IMR-90 (cell line): Measurements from ENCODE around the gene TRPC6. TPM values are rescaled to one million over a fixed set of nuclear protein-coding genes. Genes with fewer than 3 reads are reported as not detected.

Experiments
- ATAC-seq: fragments of 200-7000 bp; cut with Tn5 transposase; 2 replicates; pipeline ENCODE4 v1.9.1; 2020; ENCODE audit warnings: low read depth, mild to moderate bottlenecking, moderate library complexity
- BruUV-seq: library from RNA; stranded (reverse); fragments of 400-500 nt; replicated peaks from 2 replicates; lab custom pipeline; 2021; lab: Mats Ljungman, UMichigan
- CTCF ChIA-PET: fragments of 300-600 bp; formaldehyde crosslinking; extraction: SDS; loops from one replicate; lab custom pipeline; 2021; ENCODE audit warnings: antibody characterized with exemption; lab: Yijun Ruan, JAX
- POLR2A ChIA-PET: fragments of 300-600 bp; sonication (Branson Sonifier 250); formaldehyde crosslinking; loops from one replicate; lab custom pipeline; 2022; ENCODE audit warnings: antibody characterized with exemption; ENCODE audit not compliant: unreplicated experiment; lab: Charles Lee
- DNase-seq: peaks from one replicate; pipeline ENCODE4 v3.0.0; 2013
- H2AFZ ChIP-seq: replicated peaks from 2 replicates; pipeline ENCODE3; 2013; ENCODE audit warnings: low read length, mild to moderate bottlenecking; ENCODE audit not compliant: poor library complexity
- H2AK5ac ChIP-seq: 2 replicates; pipeline ENCODE4 v1.6.1; 2013; ENCODE audit warnings: low read depth, low read length, inconsistent platforms
- H2AK9ac ChIP-seq: replicated peaks from 2 replicates; pipeline ENCODE3; 2013; ENCODE audit warnings: mild to moderate bottlenecking, low read depth, low read length, moderate library complexity; ENCODE audit not compliant: poor library complexity
- H2BK120ac ChIP-seq: 2 replicates; pipeline ENCODE4 v1.6.1; 2013; ENCODE audit warnings: low read depth, low read length, inconsistent platforms
- H2BK15ac ChIP-seq: 3 replicates; pipeline ENCODE4 v1.6.1; 2013; ENCODE audit warnings: low read depth, low read length, inconsistent platforms
- H2BK20ac ChIP-seq: 2 replicates; pipeline ENCODE4 v1.6.1; 2013; ENCODE audit warnings: low read depth, mild to moderate bottlenecking, inconsistent platforms, low read length, moderate library complexity
- H2BK5ac ChIP-seq: 2 replicates; pipeline ENCODE4 v1.6.1; 2013; ENCODE audit warnings: mild to moderate bottlenecking, low read depth, low read length, inconsistent platforms; ENCODE audit not compliant: poor library complexity, severe bottlenecking
- H3K14ac ChIP-seq: replicated peaks from 2 replicates; pipeline ENCODE4 v1.6.1; 2013; ENCODE audit warnings: low read depth, low read length, inconsistent platforms
- H3K18ac ChIP-seq: 2 replicates; pipeline ENCODE4 v1.6.1; 2013; ENCODE audit warnings: low read depth, low read length, control low read depth
- H3K23ac ChIP-seq: 2 replicates; pipeline ENCODE4 v1.6.1; 2013; ENCODE audit warnings: low read depth, low read length, inconsistent platforms
- H3K27ac ChIP-seq: 2 replicates; pipeline ENCODE4 v1.5.1; 2013; ENCODE audit warnings: mild to moderate bottlenecking, control low read depth, low read length; ENCODE audit not compliant: insufficient read depth
- H3K27me3 ChIP-seq: 2 replicates; pipeline ENCODE4 v1.6.1; 2013; ENCODE audit warnings: low read length; ENCODE audit not compliant: control insufficient read depth, insufficient read depth
- H3K36me3 ChIP-seq: 2 replicates; pipeline ENCODE4 v1.6.1; 2013; ENCODE audit warnings: low read length, mixed read lengths; ENCODE audit not compliant: control insufficient read depth, insufficient read depth
- H3K4ac ChIP-seq: 2 replicates; pipeline ENCODE4 v1.6.1; 2013; ENCODE audit warnings: low read depth, low read length, inconsistent platforms
- H3K4me1 ChIP-seq: 2 replicates; pipeline ENCODE4 v1.6.1; 2013; ENCODE audit warnings: low read length, mixed read lengths; ENCODE audit not compliant: control insufficient read depth, insufficient read depth
- H3K4me2 ChIP-seq: 2 replicates; pipeline ENCODE4 v1.6.1; 2013; ENCODE audit warnings: low read depth, mild to moderate bottlenecking, control low read depth, low read length, moderate library complexity
- H3K4me3 ChIP-seq: 2 replicates; pipeline ENCODE4 v1.5.1; 2013; ENCODE audit warnings: low read depth, mild to moderate bottlenecking, control low read depth, low read length, moderate library complexity; ENCODE audit not compliant: insufficient read depth
- H3K56ac ChIP-seq: 2 replicates; pipeline ENCODE4 v1.6.1; 2013; ENCODE audit warnings: low read length, inconsistent platforms; ENCODE audit not compliant: insufficient read depth; ENCODE audit errors: extremely low read depth
- H3K79me1 ChIP-seq, 2 experiments: 2 replicates each; pipeline ENCODE4 v1.6.1; 2013; ENCODE audit warnings: low read length in 2 of 2, inconsistent platforms in 1 of 2, low read depth in 1 of 2
- H3K9ac ChIP-seq: 2 replicates; pipeline ENCODE4 v1.6.1; 2013; ENCODE audit warnings: low read depth, low read length, control low read depth
- H3K9me1 ChIP-seq: 2 replicates; pipeline ENCODE4 v1.6.1; 2013; ENCODE audit warnings: low read length, inconsistent platforms; ENCODE audit not compliant: insufficient read depth
- H3K9me3 ChIP-seq: 2 replicates; pipeline ENCODE4 v1.6.1; 2013; ENCODE audit warnings: low read length; ENCODE audit not compliant: control insufficient read depth, insufficient read depth
- H4K20me1 ChIP-seq: 2 replicates; pipeline ENCODE4 v1.6.1; 2013; ENCODE audit warnings: low read length, inconsistent platforms; ENCODE audit not compliant: insufficient read depth
- H4K5ac ChIP-seq: 2 replicates; pipeline ENCODE4 v1.6.1; 2013; ENCODE audit warnings: mild to moderate bottlenecking, low read depth, low read length, control low read depth
- H4K8ac ChIP-seq, 2 experiments: 2 replicates each; pipeline ENCODE4 v1.6.1; 2013; ENCODE audit warnings: low read depth in 2 of 2, low read length in 2 of 2, control low read depth in 1 of 2, inconsistent platforms in 1 of 2
- H4K91ac ChIP-seq: 2 replicates; pipeline ENCODE4 v1.6.1; 2013; ENCODE audit warnings: low read depth, low read length, inconsistent platforms; ENCODE audit not compliant: insufficient read depth
- BHLHE40 ChIP-seq: fragments of 150-350 bp; IDR thresholded peaks from 2 replicates; pipeline ENCODE4 v1.6.1; 2016; ENCODE audit warnings: mild to moderate bottlenecking, low read depth, low read length
- CEBPB ChIP-seq: IDR thresholded peaks from 2 replicates; pipeline ENCODE4 v1.6.1; 2012; ENCODE audit warnings: low read depth, low read length, improper control_type of control experiment
- CHD1 ChIP-seq: IDR thresholded peaks from 2 replicates; pipeline ENCODE4 v1.6.1; 2012; ENCODE audit warnings: low read depth, low read length, improper control_type of control experiment
- CTCF ChIP-seq: conservative IDR thresholded peaks from 2 replicates; pipeline ENCODE4 v1.5.1; 2012; ENCODE audit warnings: mild to moderate bottlenecking, low read depth, low read length, improper control_type of control experiment
- ELK1 ChIP-seq: fragments of 150-350 bp; IDR thresholded peaks from 2 replicates; pipeline ENCODE4 v1.6.1; 2016; ENCODE audit warnings: low read depth, mild to moderate bottlenecking, low read length, moderate library complexity, borderline replicate concordance
- FOS ChIP-seq: fragments of 150-350 bp; IDR thresholded peaks from 2 replicates; pipeline ENCODE4 v1.6.1; 2016; ENCODE audit warnings: low read depth, low read length
- MAFK ChIP-seq: IDR thresholded peaks from 2 replicates; pipeline ENCODE4 v1.6.1; 2012; ENCODE audit warnings: low read depth, low read length, improper control_type of control experiment
- MAZ ChIP-seq: IDR thresholded peaks from 2 replicates; pipeline ENCODE4 v1.6.1; 2012; ENCODE audit warnings: low read depth, mild to moderate bottlenecking, low read length, improper control_type of control experiment, moderate library complexity, borderline replicate concordance
- NFE2L2 ChIP-seq: fragments of 150-350 bp; IDR thresholded peaks from 2 replicates; pipeline ENCODE4 v1.6.1; 2016; ENCODE audit warnings: low read depth, mild to moderate bottlenecking, low read length
- RAD21 ChIP-seq: IDR thresholded peaks from 2 replicates; pipeline ENCODE4 v1.6.1; 2012; ENCODE audit warnings: low read length, improper control_type of control experiment
- RCOR1 ChIP-seq: IDR thresholded peaks from 2 replicates; pipeline ENCODE4 v1.6.1; 2012; ENCODE audit warnings: mild to moderate bottlenecking, low read length, improper control_type of control experiment; ENCODE audit not compliant: insufficient replicate concordance
- RFX5 ChIP-seq: IDR thresholded peaks from 2 replicates; pipeline ENCODE4 v1.8.0; 2012; ENCODE audit warnings: low read depth, mild to moderate bottlenecking, low read length, moderate library complexity
- SMC3 ChIP-seq: fragments of 150-350 bp; IDR thresholded peaks from 2 replicates; pipeline ENCODE4 v1.6.1; 2016; ENCODE audit warnings: low read depth, mild to moderate bottlenecking, antibody characterized with exemption, low read length, moderate library complexity
- USF2 ChIP-seq: fragments of 150-350 bp; IDR thresholded peaks from 2 replicates; pipeline ENCODE4 v1.6.1; 2017; ENCODE audit warnings: mild to moderate bottlenecking, antibody characterized with exemption, low read length, low read depth
- WGBS, 2 experiments: methylation state at CpG; one replicate each; pipeline versions ENCODE4 v1.1.5 to v1.1.7; 2013; ENCODE audit warnings: missing lambda C conversion rate in 2 of 2; ENCODE audit not compliant: insufficient read length in 1 of 2; ENCODE audit errors: extremely low coverage in 2 of 2; 5-methylcytosine and 5-hydroxymethylcytosine counted together
- dilution Hi-C: fragments of 300-500 bp; cut with HindIII; formaldehyde crosslinking; loops from one replicate; pipeline ENCODE4 v1.14.3; 2018; ENCODE audit warnings: low sequenced_read_pairs; ENCODE audit not compliant: unreplicated experiment
- in situ Hi-C: fragments of 300-500 bp; cut with MboI; formaldehyde crosslinking; loops from 3 replicates; pipeline ENCODE4 v1.14.3; 2019; ENCODE audit warnings: low sequenced_read_pairs, inconsistent platforms, mixed read lengths
- intact Hi-C: fragments of 100-400 bp; cut with micrococcal nuclease; formaldehyde crosslinking; loops from 2 replicates; pipeline ENCODE4 v1.10.0; 2022
- polyA plus RNA-seq, 3 experiments: library from polyadenylated mRNA; depleted of rRNA; stranded (reverse); fragments of >200 nt; gene quantifications; 2 replicates each; pipeline ENCODE4 v1.2.3, GENCODE V29; 2012; ENCODE audit warnings: low replicate concordance in 1 of 3
- total RNA-seq: library from RNA; depleted of rRNA; stranded (reverse); fragments of >200 nt; gene quantifications from 2 replicates; pipeline ENCODE4 v1.2.3, GENCODE V29; 2012

The TRPC6 gene
- total and polyA plus RNA-seq, 2 of the 4 experiments (the other 2 are of a cell fraction), result 0.99 to 2.3 TPM

- no CpG with 5 or more reads among the region's 1 CpG for WGBS, 2 experiments
- Histone ChIP-seq H3K4ac (no peak overlapping the region), H2BK20ac (no peak overlapping the region), H4K5ac (no peak overlapping the region), H3K23ac (no peak overlapping the region), H4K91ac (no peak overlapping the region), H2BK120ac (no peak overlapping the region), H2AFZ (no peak overlapping the region), H3K36me3 (no peaks in the 10 kb centered on the region), H3K4me1 (no peaks in the 10 kb centered on the region), H4K8ac (no peak overlapping the region), H3K14ac (no peak overlapping the region), H3K27ac (no peak overlapping the region), H3K18ac (no peak overlapping the region), H2BK15ac (no peak overlapping the region), H3K4me3 (no peak overlapping the region), H3K27me3 (no peaks in the 10 kb centered on the region), H2AK9ac (no peak overlapping the region), H2AK5ac (no peak overlapping the region), H3K9me1 (no peaks in the 10 kb centered on the region), H3K9ac (no peak overlapping the region), H3K56ac (no peak overlapping the region), H3K9me3 (no peaks in the 10 kb centered on the region), H3K4me2 (no peak overlapping the region), H4K20me1 (no peaks in the 10 kb centered on the region), H2BK5ac (no peak overlapping the region), H3K79me1 (peaks cover 0 to 5% of the 10 kb centered on the region in 2 experiments; a peak in 2 of 4 replicates)
- POLR2A ChIA-PET, result no interaction called here
- DNase-seq, result no peak
- in situ Hi-C loops (no loop called here), dilution Hi-C loops (no loop called here), intact Hi-C loops (no loop called here)
- TF ChIP-seq RCOR1 (no peak), RAD21 (no peak), SMC3 (no peak), CHD1 (no peak), CTCF (no peak), MAZ (no peak), RFX5 (no peak), USF2 (no peak), NFE2L2 (no peak), CEBPB (no peak), MAFK (no peak), ELK1 (no peak), BHLHE40 (no peak), FOS (no peak)
- no peak for ATAC-seq
- no TSS peak for BruUV-seq
- CTCF ChIA-PET, result no interaction called here
Observed at GRCh38 chr11:101510591-101510990, 73.2 kb downstream of the TRPC6 start.
